Astrocyte of the cerebellum (primary cell): ENCODE results near the gene MPP1.

Source experiments
- DNase-seq: peaks from one replicate; pipeline ENCODE4 v3.0.0-alpha.2; 2011; ENCODE audit warnings: low read depth
- H3K4me3 ChIP-seq: 2 replicates; pipeline ENCODE4 v1.5.1; 2011; ENCODE audit warnings: mild to moderate bottlenecking, low read depth, low read length, moderate library complexity
- CTCF ChIP-seq: IDR thresholded peaks from 2 replicates; pipeline ENCODE4 v1.5.1; 2012; ENCODE audit warnings: low read length, low read depth, moderate library complexity, mild to moderate bottlenecking; ENCODE audit errors: missing control alignments
- in situ Hi-C: cut with HindIII; loops from 2 replicates; pipeline ENCODE4 v1.10.0; 2017; ENCODE audit warnings: low sequenced_read_pairs

The MPP1 gene

GRCh38 chrX:154804957-154805695 lies at the start of gene MPP1:
Gene MPP1, minus strand, starts transcription at chrX:154805485. Its CDS starts 112 bp downstream, at chrX:154805373.
- in situ Hi-C loops: no loop called here
- no peak for TF ChIP-seq CTCF
- peak within 1 kb of the TSS; percentile 59 for H3K4me3 ChIP-seq
- peak; percentile 13 for DNase-seq

GRCh38 chrX:154850957-154851611 lies 45.8 kb upstream of the MPP1 start:
- TF ChIP-seq CTCF: no peak
- H3K4me3 ChIP-seq: no peak overlapping the region
- DNase-seq: no peak
- in situ Hi-C loops: no loop called here

GRCh38 chrX:154840856-154841255 lies 35.6 kb upstream of the MPP1 start:
- TF ChIP-seq CTCF: peak; percentile 32
- peak; percentile 31 for DNase-seq
- in situ Hi-C loops: no loop called here
- H3K4me3 ChIP-seq: no peak overlapping the region

- TF ChIP-seq CTCF: no peak
- no peak overlapping the region for H3K4me3 ChIP-seq
- in situ Hi-C loops: no loop called here
- no peak for DNase-seq
Observed at GRCh38 chrX:154836163-154836562, 30.9 kb upstream of the MPP1 start.

- no peak within 1 kb of the TSS for H3K4me3 ChIP-seq
- in situ Hi-C loops: no loop called here
- no peak for DNase-seq
- TF ChIP-seq CTCF: no peak
Observed at GRCh38 chrX:154834562-154834961, 29.3 kb upstream of the MPP1 start, which contains the start of gene SMIM9. Gene SMIM9, minus strand, starts transcription at chrX:154834662. Its CDS starts 3,806 bp downstream, at chrX:154830856.

- DNase-seq: no peak
- no peak for TF ChIP-seq CTCF
- no peak overlapping the region for H3K4me3 ChIP-seq
- in situ Hi-C loops: no loop called here
Observed at GRCh38 chrX:154833746-154834274, 28.5 kb upstream of the MPP1 start.
